Stomach (tissue), 9 donors: ENCODE measurements around the gene PLCB1. TPM values are rescaled to one million over a fixed set of nuclear protein-coding genes. Genes with fewer than 3 reads are reported as not detected.

Experiments
- DNase-seq, 2 donors: peaks; one replicate each; pipeline versions ENCODE4 v3.0.0 to v3.0.0-alpha.2; 2013 to 2019
- H3K27ac ChIP-seq, 5 donors: fragments of 200-600 bp in 4 of 5; sonication (generic) in 4 of 5; one replicate each; pipeline ENCODE4 v1.5.1; 2013 to 2019; ENCODE audit warnings: mild to moderate bottlenecking in 1 of 5, moderate library complexity in 1 of 5
- H3K27me3 ChIP-seq, 3 donors: fragments of 200-600 bp; sonication (generic); one replicate each; pipeline ENCODE4 v1.5.1; 2017 to 2019; ENCODE audit warnings: mixed run types in 1 of 3
- H3K36me3 ChIP-seq, 4 donors: fragments of 200-600 bp; sonication (generic); 1 replicate in 3 of 4; 2 replicates in 1 of 4; pipeline ENCODE4 v1.5.1; 2016 to 2019
- H3K4me1 ChIP-seq, 4 donors: fragments of 200-600 bp; sonication (generic); one replicate each; pipeline ENCODE4 v1.5.1; 2016 to 2019
- H3K4me3 ChIP-seq, 4 donors: fragments of 200-600 bp; sonication (generic) in 3 of 4; one replicate each; pipeline ENCODE4 v1.5.1; 2016 to 2019; ENCODE audit warnings: mild to moderate bottlenecking in 1 of 4
- H3K9me3 ChIP-seq, 4 donors: fragments of 200-600 bp; sonication (generic); one replicate each; pipeline ENCODE4 v1.5.1; 2016 to 2019
- EP300 ChIP-seq: sonication (generic); formaldehyde crosslinking; IDR thresholded peaks from one replicate; pipeline ENCODE4 v1.6.1; 2017; ENCODE audit warnings: antibody characterized with exemption
- POLR2A ChIP-seq, 4 donors: fragments of 450-650 bp; IDR thresholded peaks; one replicate each; pipeline ENCODE4 v1.6.1; 2016; ENCODE audit warnings: antibody characterized with exemption in 4 of 4, control low read depth in 2 of 4, mild to moderate bottlenecking in 1 of 4, moderate library complexity in 1 of 4
- POLR2AphosphoS5 ChIP-seq, 3 donors: sonication (generic); formaldehyde crosslinking; IDR thresholded peaks; one replicate each; pipeline ENCODE4 v1.6.1; 2016; ENCODE audit warnings: antibody characterized with exemption in 3 of 3
- WGBS, 5 donors: extraction: QIAGEN DNeasy Blood & Tissue Kit in 3 of 5; methylation state at CpG; one replicate each; pipeline versions ENCODE4 v1.1.5 to v1.1.7; 2013 to 2018; 5-methylcytosine and 5-hydroxymethylcytosine counted together
- intact Hi-C: fragments of 100-400 bp; cut with DNase I; formaldehyde crosslinking; loops from one replicate; pipeline ENCODE4 v1.15.1; 2023; ENCODE audit warnings: low total_unique reads
- polyA plus RNA-seq, 3 donors: library from polyadenylated mRNA; stranded (reverse); fragments of 200-250 nt; gene quantifications; one replicate each; pipeline ENCODE4 v1.2.3, GENCODE V29; 2013
- total RNA-seq, 5 donors: library from RNA; depleted of rRNA; stranded (reverse); fragments of >200 nt; gene quantifications; one replicate each; pipeline versions ENCODE4 v1.1.0 to v1.2.3, GENCODE V29; 2014 to 2016
- TF ChIP-seq, protein P1 (sequence below), 7 experiments: fragments of 450-650 bp in 4 of 7; fragments of 200-600 bp in 3 of 7; sonication (generic) in 3 of 7; IDR thresholded peaks; one replicate each; pipeline ENCODE4 v1.5.1; 2016 to 2019; ENCODE audit warnings: antibody characterized with exemption in 7 of 7, control low read depth in 2 of 7, mild to moderate bottlenecking in 1 of 7
- donor health status: healthy with polysubstance abuse.
- donor health status: Bipolar disorder and iron deficiency.
- donor health status: healthy.

PLCB1 gene
- total and polyA plus RNA-seq, 8 donors, result 4.1 to 66.5 (median 11.7) TPM

DNA sequence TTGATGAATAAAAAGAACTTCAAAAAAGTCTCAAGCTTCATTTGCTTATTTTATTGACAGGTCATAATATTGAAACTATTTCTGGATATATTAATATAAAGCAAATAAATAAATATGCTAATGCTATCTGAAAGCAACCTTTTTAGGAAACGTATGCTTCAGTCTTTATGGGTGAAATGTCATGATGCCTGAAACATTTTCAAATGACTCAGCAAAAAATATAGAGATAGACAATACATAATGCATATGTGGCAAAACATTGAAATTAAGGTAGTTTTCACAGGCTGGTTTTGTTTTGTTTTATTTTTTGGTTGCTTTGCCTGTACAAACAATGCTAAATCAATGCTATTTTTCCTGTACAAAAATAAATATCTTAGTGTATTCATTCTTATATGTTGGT is 742.4 kb downstream of the PLCB1 start:
- H3K4me1 ChIP-seq, result no peaks in the 10 kb centered on the region
- 45 to 64% (median 51%) methylated on average over 1 of the region's 1 CpG for WGBS, 5 donors
- H3K9me3 ChIP-seq, result no peaks in the 10 kb centered on the region
- intact Hi-C loops, result no loop called here
- TF ChIP-seq POLR2AphosphoS5 (IDR thresholded peaks at IDR 0.05), result no peak
- no peak for TF ChIP-seq POLR2A (IDR thresholded peaks at IDR 0.05)
- TF ChIP-seq EP300, result no peak
- TF ChIP-seq, protein P1, sequence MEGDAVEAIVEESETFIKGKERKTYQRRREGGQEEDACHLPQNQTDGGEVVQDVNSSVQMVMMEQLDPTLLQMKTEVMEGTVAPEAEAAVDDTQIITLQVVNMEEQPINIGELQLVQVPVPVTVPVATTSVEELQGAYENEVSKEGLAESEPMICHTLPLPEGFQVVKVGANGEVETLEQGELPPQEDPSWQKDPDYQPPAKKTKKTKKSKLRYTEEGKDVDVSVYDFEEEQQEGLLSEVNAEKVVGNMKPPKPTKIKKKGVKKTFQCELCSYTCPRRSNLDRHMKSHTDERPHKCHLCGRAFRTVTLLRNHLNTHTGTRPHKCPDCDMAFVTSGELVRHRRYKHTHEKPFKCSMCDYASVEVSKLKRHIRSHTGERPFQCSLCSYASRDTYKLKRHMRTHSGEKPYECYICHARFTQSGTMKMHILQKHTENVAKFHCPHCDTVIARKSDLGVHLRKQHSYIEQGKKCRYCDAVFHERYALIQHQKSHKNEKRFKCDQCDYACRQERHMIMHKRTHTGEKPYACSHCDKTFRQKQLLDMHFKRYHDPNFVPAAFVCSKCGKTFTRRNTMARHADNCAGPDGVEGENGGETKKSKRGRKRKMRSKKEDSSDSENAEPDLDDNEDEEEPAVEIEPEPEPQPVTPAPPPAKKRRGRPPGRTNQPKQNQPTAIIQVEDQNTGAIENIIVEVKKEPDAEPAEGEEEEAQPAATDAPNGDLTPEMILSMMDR (IDR thresholded peaks at IDR 0.05), result no peak
- H3K27me3 ChIP-seq, result no peaks in the 10 kb centered on the region
- H3K4me3 ChIP-seq, result no peak overlapping the region
- no peak for DNase-seq
- H3K36me3 ChIP-seq, result no peaks in the 10 kb centered on the region
- no peak overlapping the region for H3K27ac ChIP-seq

DNA sequence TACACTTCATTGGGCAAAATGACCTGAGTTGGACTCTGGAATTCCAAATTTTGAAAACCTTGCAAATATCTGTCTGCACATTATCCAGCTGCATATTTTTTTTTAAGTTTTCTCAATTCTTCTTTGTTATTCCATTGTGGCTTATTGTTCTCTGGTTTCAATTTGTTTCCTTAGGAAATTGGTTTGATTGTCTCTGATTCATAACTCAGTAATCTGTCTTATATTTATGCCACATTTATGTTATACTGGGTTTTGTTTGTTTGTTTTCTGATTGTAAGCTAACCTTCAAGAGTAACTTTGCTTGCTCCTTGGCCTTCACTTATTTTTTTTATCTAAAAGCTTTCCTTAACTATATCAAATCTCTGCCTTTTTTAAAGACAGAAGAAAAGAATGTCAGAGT is 743.5 kb downstream of the PLCB1 start:
- H3K27ac ChIP-seq, result no peak overlapping the region
- TF ChIP-seq POLR2A (IDR thresholded peaks at IDR 0.05), result no peak
- TF ChIP-seq, protein P1 (IDR thresholded peaks at IDR 0.05), result no peak
- TF ChIP-seq POLR2AphosphoS5 (IDR thresholded peaks at IDR 0.05), result no peak
- no peak for TF ChIP-seq EP300
- H3K36me3 ChIP-seq, result no peaks in the 10 kb centered on the region
- no peak for DNase-seq
- no peaks in the 10 kb centered on the region for H3K4me1 ChIP-seq
- no peak overlapping the region for H3K4me3 ChIP-seq
- no peaks in the 10 kb centered on the region for H3K9me3 ChIP-seq
- H3K27me3 ChIP-seq, result no peaks in the 10 kb centered on the region
- intact Hi-C loops, result no loop called here

GRCh38 chr20:8876366-8876765 is 744.3 kb downstream of the PLCB1 start:
- intact Hi-C loops, result no loop called here
- H3K27me3 ChIP-seq, result no peaks in the 10 kb centered on the region
- H3K36me3 ChIP-seq, result no peaks in the 10 kb centered on the region
- no peak for DNase-seq
- no peak overlapping the region for H3K27ac ChIP-seq
- H3K4me3 ChIP-seq, result no peak overlapping the region
- TF ChIP-seq, protein P1 (IDR thresholded peaks at IDR 0.05), result no peak
- TF ChIP-seq POLR2AphosphoS5 (IDR thresholded peaks at IDR 0.05) (no peak), EP300 (no peak), POLR2A (IDR thresholded peaks at IDR 0.05) (no peak)
- no peaks in the 10 kb centered on the region for H3K9me3 ChIP-seq
- no peaks in the 10 kb centered on the region for H3K4me1 ChIP-seq

- Histone ChIP-seq H3K36me3 (peaks cover 0 to 6% (median 3%) of the 10 kb centered on the region in 4 donors), H3K4me1 (no peaks in the 10 kb centered on the region), H3K9me3 (no peaks in the 10 kb centered on the region), H3K27me3 (no peaks in the 10 kb centered on the region), H3K4me3 (no peak overlapping the region), H3K27ac (no peak overlapping the region)
- no peak for TF ChIP-seq EP300
- no peak for TF ChIP-seq POLR2A (IDR thresholded peaks at IDR 0.05)
- TF ChIP-seq, protein P1 (IDR thresholded peaks at IDR 0.05), result no peak
- no peak for TF ChIP-seq POLR2AphosphoS5 (IDR thresholded peaks at IDR 0.05)
- intact Hi-C loops, result no loop called here
- no peak for DNase-seq
- 80 to 91% (median 85%) methylated on average over 2 of the region's 2 CpGs for WGBS, 5 donors
These were observed 745.2 kb downstream of the PLCB1 start for GRCh38 chr20:8877294-8877693.
